KOPT-K1 (cell line): ENCODE data around the gene GLOD4.
"Not testable (repeated sequence)": the region's sequence is repeated elsewhere in the genome, so short reads cannot be mapped to it uniquely, and the experiment has no call there.

Experiments
- H3K27ac ChIP-seq: fragments of 200-600 bp; sonication (generic); 2 replicates; pipeline ENCODE4 v1.5.1; 2016; ENCODE audit warnings: antibody characterized with exemption, mild to moderate bottlenecking, low read depth, low read length; ENCODE audit not compliant: poor library complexity, severe bottlenecking
- H3K36me3 ChIP-seq: fragments of 200-600 bp; sonication (generic); 2 replicates; pipeline ENCODE4 v1.5.1; 2017; ENCODE audit warnings: antibody characterized with exemption, mild to moderate bottlenecking, low read length, moderate library complexity; ENCODE audit not compliant: insufficient read depth
- H3K9me3 ChIP-seq: fragments of 200-600 bp; sonication (generic); 2 replicates; pipeline ENCODE4 v1.5.1; 2017; ENCODE audit warnings: antibody characterized with exemption, low read length, mild to moderate bottlenecking; ENCODE audit not compliant: insufficient read depth, poor library complexity, severe bottlenecking

Gene GLOD4

GRCh38 chr17:781805-782731 lies at the start of gene GLOD4, which contains the start of gene MRM3:
Gene GLOD4 (minus strand): TSS chr17:782280. CDS start chr17:782255, 25 bp downstream.
Gene MRM3 (plus strand): TSS chr17:782353. CDS start chr17:782379, 26 bp downstream.
- Histone ChIP-seq H3K27ac (peak within 1 kb of the TSS; percentile 85), H3K36me3 (peaks cover 58% of the 10 kb centered on the region), H3K9me3 (no peaks in the 10 kb centered on the region)

GRCh38 chr17:830950-831349 lies 48.9 kb upstream of the GLOD4 start:
- Histone ChIP-seq H3K9me3 (peaks cover 6% of the 10 kb centered on the region), H3K27ac (no peak overlapping the region), H3K36me3 (no peaks in the 10 kb centered on the region)

- no peak overlapping the region for H3K27ac ChIP-seq
- H3K36me3 ChIP-seq: no peaks in the 10 kb centered on the region
Observed at GRCh38 chr17:830381-830780, 48.3 kb upstream of the GLOD4 start.

GRCh38 chr17:829614-830013 lies 47.5 kb upstream of the GLOD4 start:
- H3K36me3 ChIP-seq, H3K27ac ChIP-seq, H3K9me3 ChIP-seq: not testable (repeated sequence)

More at GRCh38 chr17:830381-830780, 48.3 kb upstream of the GLOD4 start:
- peaks cover 6% of the 10 kb centered on the region for H3K9me3 ChIP-seq

- H3K27ac ChIP-seq: no peak overlapping the region
- peaks cover 6% of the 10 kb centered on the region for H3K9me3 ChIP-seq
- H3K36me3 ChIP-seq: no peaks in the 10 kb centered on the region
Observed at GRCh38 chr17:828761-829160, 46.7 kb upstream of the GLOD4 start.

- Histone ChIP-seq H3K36me3 (no peaks in the 10 kb centered on the region), H3K27ac (no peak overlapping the region)
Observed at GRCh38 chr17:826778-827177, 44.7 kb upstream of the GLOD4 start.

GRCh38 chr17:825216-825615 lies 43.1 kb upstream of the GLOD4 start:
- Histone ChIP-seq H3K27ac (no peak overlapping the region), H3K36me3 (no peaks in the 10 kb centered on the region), H3K9me3 (no peaks in the 10 kb centered on the region)

More at GRCh38 chr17:826778-827177, 44.7 kb upstream of the GLOD4 start:
- peaks cover 3% of the 10 kb centered on the region for H3K9me3 ChIP-seq

GRCh38 chr17:824378-824777 lies 42.3 kb upstream of the GLOD4 start:
- Histone ChIP-seq H3K36me3 (no peaks in the 10 kb centered on the region), H3K27ac (no peak overlapping the region)

GRCh38 chr17:823501-823902 lies 41.4 kb upstream of the GLOD4 start:
- Histone ChIP-seq H3K36me3 (no peaks in the 10 kb centered on the region), H3K9me3 (no peaks in the 10 kb centered on the region), H3K27ac (no peak overlapping the region)

More at GRCh38 chr17:824378-824777, 42.3 kb upstream of the GLOD4 start:
- H3K9me3 ChIP-seq: no peaks in the 10 kb centered on the region

GRCh38 chr17:819251-819650 lies 37.2 kb upstream of the GLOD4 start:
- no peaks in the 10 kb centered on the region for H3K9me3 ChIP-seq
- no peak overlapping the region for H3K27ac ChIP-seq
- no peaks in the 10 kb centered on the region for H3K36me3 ChIP-seq

- Histone ChIP-seq H3K27ac (no peak overlapping the region), H3K36me3 (no peaks in the 10 kb centered on the region)
Observed at GRCh38 chr17:814371-814770, 32.3 kb upstream of the GLOD4 start.

GRCh38 chr17:812638-813204 lies 30.6 kb upstream of the GLOD4 start:
- H3K36me3 ChIP-seq: no peaks in the 10 kb centered on the region
- H3K9me3 ChIP-seq: no peaks in the 10 kb centered on the region
- no peak overlapping the region for H3K27ac ChIP-seq

More at GRCh38 chr17:814371-814770, 32.3 kb upstream of the GLOD4 start:
- no peaks in the 10 kb centered on the region for H3K9me3 ChIP-seq

- no peaks in the 10 kb centered on the region for H3K9me3 ChIP-seq
- H3K36me3 ChIP-seq: no peaks in the 10 kb centered on the region
- no peak overlapping the region for H3K27ac ChIP-seq
Observed at GRCh38 chr17:811051-811784, 29.1 kb upstream of the GLOD4 start.

GRCh38 chr17:807523-808294 lies 25.6 kb upstream of the GLOD4 start:
- H3K36me3 ChIP-seq: no peaks in the 10 kb centered on the region
- H3K9me3 ChIP-seq: no peaks in the 10 kb centered on the region
- no peak overlapping the region for H3K27ac ChIP-seq
